Fibroblast of gingiva (primary cell): ENCODE data around the gene HOXA6.

Source experiments
- DNase-seq: peaks from one replicate; pipeline ENCODE4 v3.0.0-alpha.2; 2011; ENCODE audit warnings: low read depth

Gene HOXA6

GRCh38 chr7:27137640-27138315 lies 9.8 kb downstream of the HOXA6 start:
- DNase-seq = no peak

- DNase-seq = peak; percentile 25
These were observed 13.2 kb downstream of the HOXA6 start for GRCh38 chr7:27134392-27134791.

DNA sequence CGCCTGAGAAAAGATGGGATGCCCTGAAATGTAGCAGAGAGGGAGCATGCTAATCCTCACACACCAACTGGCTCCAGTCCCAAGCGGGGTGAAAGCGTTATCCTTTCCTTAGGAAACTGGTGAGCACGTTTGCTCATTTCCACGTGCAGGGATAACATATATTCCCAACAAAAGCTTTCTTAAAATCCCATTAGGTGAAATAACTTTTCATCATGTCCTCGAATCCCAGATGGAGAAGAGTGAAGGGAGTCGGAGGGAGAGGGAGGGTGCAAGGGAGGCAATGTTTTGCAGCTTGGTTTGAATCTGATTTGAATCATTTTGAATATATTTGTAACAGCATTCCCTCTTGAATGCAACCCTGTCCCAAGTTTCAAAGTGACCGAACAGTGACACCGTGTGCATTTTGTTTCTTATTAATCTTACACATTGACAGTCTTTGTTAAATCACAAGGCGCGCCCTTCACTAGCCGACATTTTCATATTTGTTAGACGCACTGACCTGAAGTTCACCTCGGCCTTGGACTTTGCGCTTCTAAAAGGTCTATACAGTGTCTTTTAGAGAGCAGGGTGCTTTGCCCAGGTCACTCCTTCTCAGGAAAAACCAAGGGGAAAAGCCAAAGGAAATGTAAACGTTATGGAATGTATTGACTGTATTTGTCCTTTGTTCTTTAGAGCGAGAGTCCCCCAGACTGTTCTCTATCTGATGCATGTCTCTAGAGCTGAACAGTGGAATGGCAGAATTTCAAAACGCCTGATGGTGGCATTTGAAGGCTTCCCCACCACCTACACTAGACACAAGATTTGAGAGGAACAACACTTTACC lies 14.0 kb downstream of the HOXA6 start:
- DNase-seq = no peak

DNA sequence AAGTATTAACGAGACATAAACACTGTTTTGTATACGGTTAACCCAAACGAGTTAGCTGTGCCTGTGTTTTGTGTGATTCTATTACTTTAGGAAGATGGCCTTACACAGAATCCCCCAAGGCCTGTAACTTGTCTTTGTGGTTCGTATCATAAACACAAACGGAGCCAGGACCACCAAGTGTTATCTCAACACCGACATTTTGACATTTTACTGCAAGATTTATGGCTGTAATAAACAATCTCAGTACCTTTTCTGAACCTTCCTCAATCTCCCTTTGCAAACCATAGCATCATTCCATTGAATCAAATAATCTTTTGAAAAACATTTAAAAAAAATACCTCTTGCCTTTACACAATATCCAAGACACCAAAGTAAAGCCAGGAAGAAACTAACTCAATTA lies 14.6 kb downstream of the HOXA6 start:
- DNase-seq = no peak

- DNase-seq = no peak
These were observed 15.4 kb downstream of the HOXA6 start for GRCh38 chr7:27132214-27132613.

DNA sequence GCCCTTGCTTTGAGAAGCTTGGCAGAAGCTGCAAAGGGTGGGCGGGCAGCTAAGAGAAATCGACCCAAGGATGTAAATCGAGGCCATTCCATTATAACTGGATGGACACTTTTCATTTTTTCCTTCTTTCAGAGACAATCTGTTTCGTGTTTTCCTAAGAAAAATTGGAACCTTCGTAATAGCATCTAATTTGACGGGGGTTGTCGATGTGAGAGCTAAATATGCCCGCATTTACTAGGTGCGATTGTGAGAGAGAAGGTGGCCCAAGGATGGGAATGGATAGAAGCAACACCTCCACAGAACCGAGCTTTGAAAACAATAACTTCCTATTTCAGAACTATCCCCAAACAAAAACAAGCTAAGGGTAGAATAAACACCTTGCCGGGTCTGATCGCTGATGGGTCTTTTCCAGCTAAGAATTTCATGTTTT lies 16.2 kb downstream of the HOXA6 start:
- no peak for DNase-seq

DNA sequence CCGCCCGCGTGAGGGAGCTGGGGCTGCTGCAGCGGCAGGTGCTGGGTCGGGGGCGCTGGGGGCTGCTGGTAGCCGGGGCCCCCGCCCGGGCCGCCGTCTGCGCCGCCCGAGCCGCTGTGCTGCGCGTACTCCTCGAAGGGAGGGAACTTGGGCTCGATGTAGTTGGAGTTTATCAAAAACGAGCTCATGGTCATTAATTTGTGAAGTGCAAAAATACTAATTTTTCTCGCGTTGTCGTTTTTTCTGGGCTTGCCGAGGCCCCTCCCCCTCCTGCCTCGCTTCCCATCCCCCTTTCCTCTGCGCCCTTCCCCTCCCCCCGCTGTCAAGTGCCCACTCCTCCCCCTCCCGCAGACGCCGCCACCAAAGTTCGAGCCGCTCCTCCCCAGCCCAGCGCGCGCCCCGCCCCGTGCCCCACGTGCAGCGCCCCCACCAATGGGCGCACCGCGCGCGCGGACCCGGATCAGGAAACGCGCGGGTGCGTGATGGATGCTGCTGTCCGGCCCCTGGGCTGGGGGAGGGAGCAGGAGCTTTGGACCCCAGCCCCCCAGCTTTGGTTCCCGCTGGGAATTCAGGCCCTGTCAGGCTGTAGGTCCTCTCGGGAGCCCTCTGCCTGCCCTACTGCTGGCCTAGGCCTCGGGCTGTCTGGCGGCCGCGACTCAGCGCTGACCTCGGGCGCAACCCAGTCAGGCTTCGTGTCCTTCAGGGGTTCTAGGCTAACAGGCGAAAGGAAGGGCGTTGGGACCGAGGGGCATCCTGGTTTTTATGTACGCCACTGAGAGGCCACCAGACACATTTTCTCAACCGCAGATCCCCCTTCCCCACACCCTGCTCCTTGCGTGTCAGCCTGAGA lies 16.8 kb downstream of the HOXA6 start, which contains the start of gene HOXA4:
Gene HOXA4, minus strand, starts transcription at position 218 of the 850 bp plus-strand sequence. Its CDS starts 24 bp downstream, at position 194.
- no peak for DNase-seq

DNA sequence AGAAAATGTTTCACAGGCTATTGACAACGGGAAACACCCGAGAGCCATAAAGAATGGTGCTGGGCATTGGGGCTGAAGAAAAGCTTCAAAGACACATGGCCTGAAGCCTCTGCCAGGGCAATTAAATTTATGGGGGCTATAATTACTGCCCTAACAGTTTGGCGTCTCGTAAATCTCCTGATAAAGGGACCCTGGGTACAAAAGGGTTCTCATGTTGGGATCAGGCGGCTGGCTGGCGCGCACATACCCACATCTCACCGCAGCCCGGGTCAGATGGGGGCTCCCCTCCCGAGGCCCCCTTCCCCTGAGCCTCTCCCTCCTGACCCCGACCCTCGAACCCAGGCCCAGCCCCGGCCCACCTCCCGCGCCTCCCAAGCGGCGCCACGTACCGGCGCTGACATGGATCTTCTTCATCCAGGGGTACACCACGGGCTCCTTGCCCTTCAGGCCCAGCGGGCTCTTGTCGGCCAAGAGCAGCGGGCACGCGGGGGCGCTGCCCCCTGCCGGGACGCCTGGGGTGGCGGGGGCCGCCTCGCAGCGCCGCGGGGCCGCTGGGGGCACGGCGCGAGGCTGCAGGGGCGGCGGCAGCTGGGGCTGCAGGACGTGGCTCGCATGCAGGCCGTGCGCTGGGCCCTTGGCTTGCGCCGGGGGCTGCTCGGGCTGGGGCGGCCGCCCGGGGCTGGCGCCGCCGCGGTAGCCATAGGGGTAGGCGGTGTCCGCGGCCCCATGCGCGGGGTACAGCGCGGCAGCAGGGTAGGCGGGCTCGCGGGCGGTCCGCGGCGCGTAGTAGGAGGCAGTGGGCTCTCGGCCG lies 17.6 kb downstream of the HOXA6 start:
- no peak for DNase-seq

DNA sequence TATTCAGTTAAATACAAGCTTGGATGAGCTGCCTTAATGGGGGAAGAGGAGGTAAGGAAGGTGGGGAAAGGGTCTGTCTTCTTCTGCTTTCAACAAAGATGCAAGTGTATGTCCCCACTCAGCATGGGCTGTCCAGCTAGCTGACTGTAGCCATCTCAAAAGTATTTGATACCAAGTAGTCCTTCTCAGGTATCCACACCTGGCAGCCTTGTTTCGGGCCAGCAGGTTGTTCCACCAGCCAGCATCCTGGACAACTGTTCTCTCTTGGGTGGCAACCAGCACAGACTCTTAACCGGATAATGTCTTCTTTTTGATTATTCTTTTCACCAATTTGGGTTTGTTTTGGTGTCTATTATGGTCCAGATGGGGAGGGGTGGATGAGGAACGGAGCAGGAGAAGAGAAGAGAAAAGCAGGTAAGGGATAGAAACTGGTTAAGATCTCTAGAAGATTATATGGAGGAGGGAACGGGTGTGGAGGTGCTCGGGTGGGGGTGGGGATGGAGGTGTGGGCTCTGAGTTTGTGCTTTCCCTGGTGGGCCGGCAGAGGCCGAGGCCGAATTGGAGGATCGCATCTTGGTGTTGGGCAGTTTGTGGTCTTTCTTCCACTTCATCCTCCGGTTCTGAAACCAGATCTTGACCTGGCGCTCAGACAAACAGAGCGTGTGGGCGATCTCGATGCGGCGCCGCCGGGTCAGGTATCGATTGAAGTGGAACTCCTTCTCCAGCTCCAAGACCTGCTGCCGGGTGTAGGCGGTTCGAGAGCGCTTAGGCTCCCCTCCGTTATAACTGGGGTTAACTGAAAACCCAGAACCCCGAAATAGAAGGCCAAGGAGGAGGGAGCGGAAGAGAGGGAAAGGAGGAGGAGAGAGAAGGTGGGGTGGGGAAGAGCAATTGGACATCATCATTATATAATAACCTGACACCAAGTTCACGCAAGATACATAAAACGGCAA lies 18.5 kb downstream of the HOXA6 start:
- no peak for DNase-seq

DNA sequence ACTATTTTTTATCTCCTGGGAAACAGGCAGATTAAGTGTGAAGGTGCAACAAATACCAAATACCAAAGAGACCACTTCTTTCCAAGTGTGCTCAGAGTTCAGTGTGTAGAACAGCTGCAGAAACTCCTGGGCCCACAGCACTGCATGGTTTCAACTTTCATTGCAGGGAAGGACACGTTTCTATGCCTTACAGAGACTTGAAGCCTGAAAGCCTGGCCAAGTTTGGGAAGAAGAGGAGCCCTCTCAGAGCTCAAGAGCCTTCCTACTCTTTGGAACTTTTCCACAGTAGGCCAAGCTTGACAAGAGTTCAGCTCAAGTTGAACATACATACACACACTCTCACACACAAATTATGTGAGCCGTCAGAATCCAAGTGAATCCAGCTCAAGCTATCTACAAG lies 19.5 kb downstream of the HOXA6 start:
- no peak for DNase-seq

GRCh38 chr7:27126596-27127327 lies 20.8 kb downstream of the HOXA6 start:
- no peak for DNase-seq

- no peak for DNase-seq
These were observed 21.6 kb downstream of the HOXA6 start for GRCh38 chr7:27125986-27126394.

DNA sequence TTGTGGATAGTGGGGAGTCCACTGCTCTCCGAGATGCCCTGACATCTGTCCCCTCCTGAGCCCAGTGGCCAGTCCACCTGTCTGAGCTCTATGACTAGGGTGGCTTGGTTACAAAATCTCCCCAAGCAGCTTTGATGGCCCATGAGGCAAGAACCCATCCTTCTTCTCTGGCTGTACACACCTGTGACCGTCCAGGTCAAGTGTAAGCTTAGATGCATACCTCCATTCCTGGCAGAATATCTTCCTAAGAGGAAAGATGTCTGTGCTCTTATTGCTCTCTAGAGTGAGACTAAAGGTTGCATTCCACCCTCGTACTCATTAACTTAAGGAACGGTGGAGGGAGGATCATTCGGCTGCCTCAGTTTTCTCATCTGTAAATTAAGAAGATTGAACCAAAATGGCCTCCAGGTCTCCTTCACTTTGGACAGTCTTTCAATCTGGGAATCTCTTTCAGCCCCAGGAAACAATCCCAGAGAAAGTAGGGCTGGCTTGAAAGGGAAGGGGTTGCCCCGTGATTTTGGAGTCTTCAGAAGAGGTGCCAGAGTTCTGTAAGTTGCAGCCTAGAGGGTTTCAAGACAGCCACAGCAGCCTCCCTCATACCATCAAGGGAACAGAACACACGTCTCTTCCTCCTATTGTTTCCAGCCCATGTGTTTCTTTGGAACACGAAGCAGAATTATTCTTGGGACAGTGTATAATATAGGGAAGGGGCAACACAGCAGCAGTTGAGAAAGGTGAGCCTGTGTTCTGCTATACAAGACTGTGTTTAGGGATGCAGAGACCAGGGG lies 22.5 kb downstream of the HOXA6 start:
- DNase-seq = no peak

DNA sequence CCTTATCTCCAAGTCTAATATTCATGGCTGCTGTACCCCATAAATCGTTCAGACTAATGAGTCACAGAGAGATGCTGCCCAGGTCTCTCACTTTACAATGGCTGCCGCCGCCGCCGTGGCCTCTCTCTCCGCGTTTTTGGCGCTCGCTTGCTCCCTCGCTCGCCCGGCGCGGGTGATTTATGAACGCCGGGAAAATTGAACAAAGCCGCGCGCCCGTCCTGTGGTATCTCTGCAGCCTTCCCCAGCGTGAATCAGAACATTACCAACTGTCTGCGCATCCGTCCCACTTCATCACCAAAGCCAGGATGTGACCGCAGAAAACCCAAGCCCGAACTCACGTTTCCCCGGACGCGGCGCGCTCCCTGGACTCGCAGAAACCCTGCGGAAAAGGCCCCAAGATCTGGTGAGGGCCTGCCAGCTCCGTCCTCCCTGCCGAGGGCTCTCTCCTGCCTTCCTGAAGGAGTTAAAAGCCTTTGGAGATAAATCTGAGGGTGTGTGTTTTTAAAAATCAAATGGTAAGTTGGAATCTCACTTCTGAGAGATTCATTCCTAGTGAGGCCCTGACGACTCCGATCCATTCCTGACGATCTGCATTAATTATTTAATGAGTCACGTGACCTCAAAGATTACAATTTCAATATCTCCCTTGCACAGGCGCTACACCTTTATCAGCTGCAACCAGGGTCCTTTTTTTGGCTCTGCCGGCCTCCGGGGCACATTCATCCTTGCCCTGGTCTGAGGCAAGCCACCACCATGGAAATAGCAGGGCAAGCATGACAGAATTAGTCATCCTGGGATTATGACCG lies 23.3 kb downstream of the HOXA6 start:
- no peak for DNase-seq

DNA sequence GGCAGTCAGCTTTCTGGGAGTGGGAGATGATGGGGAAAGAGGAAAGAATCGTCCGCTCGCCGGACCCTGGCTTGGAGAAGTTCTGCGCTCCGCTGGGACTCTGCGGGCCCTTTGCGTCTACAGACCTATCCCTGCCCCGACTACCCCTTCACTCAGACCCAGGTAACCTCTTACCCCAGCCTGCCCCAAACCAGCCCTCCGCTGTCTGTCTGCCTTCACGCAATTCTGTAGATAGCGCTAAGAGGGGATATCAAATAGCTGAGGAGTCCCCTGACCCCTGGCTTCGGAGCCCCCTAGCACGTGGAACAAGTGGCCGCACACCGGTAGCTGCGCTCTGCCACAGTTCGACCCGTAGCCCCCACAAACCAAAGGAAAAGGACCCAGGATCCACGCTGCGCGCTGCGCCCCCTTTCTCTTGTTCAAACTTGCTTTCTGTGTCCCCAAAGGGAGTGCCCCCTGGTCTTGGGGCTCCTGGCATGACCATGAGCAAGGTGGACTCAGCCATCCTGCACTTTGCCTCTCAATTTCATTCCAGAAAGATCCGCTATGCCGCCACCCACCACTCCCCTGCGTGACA lies 24.0 kb downstream of the HOXA6 start:
- no peak for DNase-seq

DNA sequence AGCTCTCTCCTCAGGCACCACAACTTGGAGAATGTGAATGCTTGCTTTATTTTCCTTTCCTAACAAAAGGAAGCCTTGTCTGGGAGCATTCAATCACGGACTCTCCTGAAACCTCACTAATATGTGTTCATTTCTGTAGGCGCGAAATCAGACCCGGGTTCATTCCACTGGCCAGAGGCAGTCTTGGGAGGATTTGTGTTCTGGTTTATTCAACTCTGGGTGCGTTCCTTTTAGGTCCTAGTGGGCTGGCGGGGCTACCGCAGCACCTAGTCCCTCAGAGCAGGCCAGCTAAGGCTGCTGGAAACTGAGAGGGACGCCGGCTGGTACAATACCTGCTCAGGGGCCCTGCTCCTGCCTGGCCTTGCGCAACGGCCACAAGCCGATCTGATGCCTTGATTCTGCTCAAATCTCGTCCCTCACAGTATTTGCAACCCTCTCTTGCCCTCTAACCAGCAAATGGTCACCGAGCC lies 24.5 kb downstream of the HOXA6 start:
- no peak for DNase-seq

DNA sequence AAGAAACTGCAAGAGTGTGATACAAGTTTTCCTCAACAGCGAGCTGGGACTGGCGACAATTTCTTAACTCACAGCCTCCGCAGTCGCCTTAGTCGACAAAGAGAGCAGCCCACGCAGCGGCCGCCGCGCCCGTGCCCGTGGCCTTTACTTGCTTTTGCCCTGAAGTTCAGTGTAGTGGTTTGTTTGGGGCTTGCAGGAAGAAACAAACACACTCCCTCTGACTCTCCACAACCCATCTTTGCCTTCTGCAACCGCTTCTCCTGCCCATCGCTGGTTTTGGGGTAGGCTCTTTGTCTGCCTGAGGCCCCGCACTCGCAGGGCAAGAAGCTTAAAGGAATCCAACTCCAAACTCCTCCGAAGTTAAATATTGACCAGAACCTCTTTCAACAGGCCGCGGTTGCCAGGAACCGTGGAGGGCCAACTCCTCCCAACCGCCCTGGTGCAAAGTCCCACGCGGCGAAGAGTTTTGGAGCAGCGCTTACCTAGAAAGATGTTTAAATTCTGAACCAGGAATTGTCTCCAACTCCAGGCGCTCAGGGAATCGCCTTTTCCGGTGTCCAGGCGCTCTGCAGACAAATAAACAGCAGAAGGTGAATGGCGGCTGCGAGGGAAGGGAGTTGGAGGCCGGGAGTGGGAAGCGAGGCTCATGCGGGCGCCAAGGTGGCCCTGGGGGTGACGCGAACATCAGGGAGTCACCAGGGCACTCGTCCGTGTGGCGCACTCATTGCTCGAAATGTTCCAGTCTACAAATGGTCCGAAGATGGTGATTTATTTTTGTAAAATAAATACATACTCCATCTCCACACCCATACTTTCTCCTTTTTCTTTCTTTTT lies 25.3 kb downstream of the HOXA6 start:
- DNase-seq = no peak
